Gastroesophageal sphincter (tissue), 4 donors: Measurements from ENCODE around the gene SNX19. TPM values are rescaled to one million over a fixed set of nuclear protein-coding genes. Genes with fewer than 3 reads are reported as not detected.

Experiments
- ATAC-seq: fragments of 150-250 bp; one replicate; pipeline ENCODE4 v1.9.1; 2016; ENCODE audit warnings: mild to moderate bottlenecking, moderate library complexity
- H3K27ac ChIP-seq, 4 donors: fragments of 200-600 bp; sonication (generic) in 3 of 4; 1 replicate in 3 of 4; 2 replicates in 1 of 4; pipeline ENCODE4 v1.5.1; 2016 to 2019
- H3K27me3 ChIP-seq: fragments of 200-600 bp; sonication (generic); one replicate; pipeline ENCODE4 v1.5.1; 2019
- H3K36me3 ChIP-seq, 2 donors: fragments of 200-600 bp; sonication (generic); one replicate each; pipeline ENCODE4 v1.5.1; 2019; ENCODE audit warnings: control low read depth in 1 of 2
- H3K4me1 ChIP-seq, 3 donors: fragments of 200-600 bp; sonication (generic); 1 replicate in 2 of 3; 2 replicates in 1 of 3; pipeline ENCODE4 v1.5.1; 2016 to 2019; ENCODE audit warnings: control low read depth in 2 of 3
- H3K4me3 ChIP-seq, 2 donors: fragments of 200-600 bp; sonication (generic); one replicate each; pipeline ENCODE4 v1.5.1; 2019; ENCODE audit warnings: mild to moderate bottlenecking in 1 of 2, moderate library complexity in 1 of 2
- H3K9me3 ChIP-seq, 3 donors: fragments of 200-600 bp; sonication (generic); one replicate each; pipeline ENCODE4 v1.5.1; 2017 to 2019; ENCODE audit warnings: control low read depth in 2 of 3
- CTCF ChIP-seq, 4 experiments: fragments of 200-600 bp in 2 of 4; fragments of 450-650 bp in 2 of 4; sonication (generic) in 1 of 4; IDR thresholded peaks; one replicate each; pipeline ENCODE4 v1.5.1; 2017 to 2019; ENCODE audit warnings: antibody characterized with exemption in 4 of 4, mild to moderate bottlenecking in 2 of 4, moderate library complexity in 2 of 4
- EP300 ChIP-seq: sonication (generic); formaldehyde crosslinking; IDR thresholded peaks from one replicate; pipeline ENCODE4 v1.6.1; 2017; ENCODE audit warnings: antibody characterized with exemption, mild to moderate bottlenecking
- POLR2A ChIP-seq, 2 donors: fragments of 450-650 bp; IDR thresholded peaks; one replicate each; pipeline ENCODE4 v1.6.1; 2017; ENCODE audit warnings: antibody characterized with exemption in 2 of 2, mild to moderate bottlenecking in 2 of 2, moderate library complexity in 1 of 2
- POLR2AphosphoS5 ChIP-seq: sonication (generic); formaldehyde crosslinking; IDR thresholded peaks from one replicate; pipeline ENCODE4 v1.6.1; 2017; ENCODE audit warnings: antibody characterized with exemption
- WGBS, 2 donors: methylation state at CpG; one replicate each; pipeline ENCODE4 v1.1.5; 2018; ENCODE audit warnings: low coverage in 1 of 2; 5-methylcytosine and 5-hydroxymethylcytosine counted together
- total RNA-seq, 4 donors: library from RNA; depleted of rRNA; stranded (reverse); fragments of >200 nt; gene quantifications; one replicate each; pipeline ENCODE4 v1.1.0, GENCODE V29; 2016

SNX19 gene
- total RNA-seq, 4 donors from 2014 or later: 110 to 131 (median 119) TPM

DNA sequence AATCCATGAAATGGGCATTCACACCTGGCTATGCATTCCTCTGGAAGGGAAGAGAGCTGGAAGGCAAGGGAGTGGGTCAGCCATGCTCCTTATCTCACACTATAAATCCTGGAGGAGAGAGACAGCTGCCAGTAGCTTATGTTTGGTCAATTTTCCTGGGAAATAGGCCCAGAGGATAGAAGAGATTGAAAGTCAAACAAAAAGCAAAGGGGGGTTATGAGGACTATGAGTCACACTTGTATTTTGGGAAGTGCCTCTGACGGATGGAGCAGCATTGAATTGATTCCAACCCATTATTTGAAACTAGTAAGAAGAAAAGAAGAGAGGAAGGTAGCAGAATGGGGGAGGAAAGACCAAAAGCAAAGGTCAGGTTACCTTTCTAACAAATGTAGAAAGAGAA lies 25.0 kb downstream of the SNX19 start:
- Histone ChIP-seq H3K36me3 (peaks cover 6 to 45% of the 10 kb centered on the region in 2 donors), H3K4me1 (peaks cover 10 to 69% (median 14%) of the 10 kb centered on the region in 3 donors), H3K9me3 (no peaks in the 10 kb centered on the region), H3K27ac (peak overlapping the region in 3 of 4 donors; percentile 51 to 92 (median 53)), H3K27me3 (no peaks in the 10 kb centered on the region), H3K4me3 (no peak overlapping the region)
- TF ChIP-seq POLR2AphosphoS5: no peak
- TF ChIP-seq POLR2A (IDR thresholded peaks at IDR 0.05): no peak
- TF ChIP-seq CTCF (IDR thresholded peaks at IDR 0.05): no peak
- no peak for TF ChIP-seq EP300
- 0% methylated on average over 1 of the region's 1 CpG; no CpG with 5 or more reads in 1 of the 2 donors for WGBS, 2 donors
- no peak for ATAC-seq

DNA sequence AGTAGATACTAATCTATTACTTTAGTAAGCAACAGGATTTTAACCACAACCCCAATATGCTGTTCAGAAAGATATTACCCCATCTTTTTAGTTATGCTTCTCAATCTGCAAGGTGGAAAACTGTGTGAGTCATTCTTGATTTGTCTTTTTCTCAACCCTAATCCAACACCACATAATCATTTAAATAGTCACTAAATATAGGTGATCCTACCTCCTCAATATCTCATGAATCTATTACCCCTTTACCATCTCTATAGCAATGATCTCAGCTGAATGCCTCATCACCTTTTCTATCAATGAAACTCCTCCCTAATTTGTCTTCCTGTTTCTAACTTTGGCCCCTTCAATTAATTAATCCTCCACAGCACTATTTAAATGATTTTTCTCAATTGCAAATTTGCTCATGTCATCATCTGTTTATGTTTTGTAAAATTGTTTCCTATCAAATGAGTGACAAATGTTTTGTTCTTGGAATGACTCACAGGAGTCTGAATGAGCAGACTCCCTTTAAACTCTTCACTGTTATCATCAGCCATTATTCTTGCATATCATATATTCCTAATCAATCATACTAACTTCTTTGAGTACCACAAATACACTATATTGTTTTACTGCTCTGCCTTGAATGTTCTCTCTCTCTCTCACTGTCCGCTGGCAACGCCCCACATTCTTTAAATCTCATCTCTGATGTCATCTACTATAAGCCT lies 26.1 kb downstream of the SNX19 start:
- no peak for TF ChIP-seq POLR2A (IDR thresholded peaks at IDR 0.05)
- no peak for TF ChIP-seq CTCF (IDR thresholded peaks at IDR 0.05)
- TF ChIP-seq POLR2AphosphoS5: no peak
- no peak for TF ChIP-seq EP300
- Histone ChIP-seq H3K36me3 (peaks cover 6 to 38% of the 10 kb centered on the region in 2 donors), H3K9me3 (no peaks in the 10 kb centered on the region), H3K27ac (no peak overlapping the region), H3K27me3 (no peaks in the 10 kb centered on the region), H3K4me1 (peaks cover 5 to 63% (median 6%) of the 10 kb centered on the region in 3 donors), H3K4me3 (no peak overlapping the region)
- ATAC-seq: no peak
- 100% methylated on average over 1 of the region's 2 CpGs; no CpG with 5 or more reads in 1 of the 2 donors for WGBS, 2 donors

- Histone ChIP-seq H3K4me1 (peaks cover 1 to 49% (median 5%) of the 10 kb centered on the region in 3 donors), H3K36me3 (peaks cover 5 to 29% of the 10 kb centered on the region in 2 donors), H3K9me3 (no peaks in the 10 kb centered on the region), H3K27me3 (no peaks in the 10 kb centered on the region), H3K27ac (no peak overlapping the region), H3K4me3 (no peak overlapping the region)
- TF ChIP-seq EP300: no peak
- TF ChIP-seq POLR2AphosphoS5: no peak
- TF ChIP-seq CTCF (IDR thresholded peaks at IDR 0.05): no peak
- TF ChIP-seq POLR2A (IDR thresholded peaks at IDR 0.05): no peak
- ATAC-seq: no peak
- 90 to 94% methylated on average over 3 of the region's 3 CpGs for WGBS, 2 donors
These were observed 27.5 kb downstream of the SNX19 start for GRCh38 chr11:130888790-130889189.

DNA sequence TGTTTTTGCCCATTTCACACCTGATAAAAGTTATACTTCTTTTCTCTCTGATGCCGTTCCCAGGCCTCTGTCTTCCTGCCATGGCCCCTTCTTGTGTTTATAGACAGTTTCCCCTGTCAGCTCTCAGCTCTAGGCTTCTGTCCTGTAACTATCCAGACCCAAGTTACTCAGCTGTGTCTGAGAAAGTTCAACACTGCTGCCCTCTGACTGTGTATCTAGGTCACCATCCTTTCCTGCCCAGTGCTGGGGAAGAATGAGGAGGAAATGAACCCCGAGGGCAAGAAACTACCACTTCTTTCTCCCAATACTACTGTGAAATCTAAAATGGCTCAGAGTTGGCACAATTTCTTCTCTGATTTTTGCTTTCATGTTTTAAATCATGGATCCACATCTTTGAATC lies 29.6 kb downstream of the SNX19 start:
- H3K4me1 ChIP-seq: peaks cover 0 to 33% (median 5%) of the 10 kb centered on the region in 3 donors
- no peaks in the 10 kb centered on the region for H3K27me3 ChIP-seq
- peaks cover 0 to 34% of the 10 kb centered on the region in 2 donors for H3K36me3 ChIP-seq
- WGBS, 2 donors: 60 to 63% methylated on average over 1 to 2 of the region's 2 CpGs
- TF ChIP-seq CTCF (IDR thresholded peaks at IDR 0.05): no peak
- no peak for TF ChIP-seq EP300
- TF ChIP-seq POLR2A (IDR thresholded peaks at IDR 0.05): no peak
- no peak for TF ChIP-seq POLR2AphosphoS5
- peak overlapping the region in 1 of 4 donors; percentile 5 for H3K27ac ChIP-seq
- ATAC-seq: no peak
- H3K9me3 ChIP-seq: no peaks in the 10 kb centered on the region
- H3K4me3 ChIP-seq: no peak overlapping the region

- H3K9me3 ChIP-seq: no peaks in the 10 kb centered on the region
- TF ChIP-seq POLR2AphosphoS5: no peak
- TF ChIP-seq CTCF (IDR thresholded peaks at IDR 0.05): no peak
- H3K4me1 ChIP-seq: peaks cover 0 to 27% (median 5%) of the 10 kb centered on the region in 3 donors
- no peak for ATAC-seq
- H3K27ac ChIP-seq: no peak overlapping the region
- no peaks in the 10 kb centered on the region for H3K27me3 ChIP-seq
- peaks cover 12 to 77% of the 10 kb centered on the region in 2 donors for H3K36me3 ChIP-seq
- no peak overlapping the region for H3K4me3 ChIP-seq
- WGBS, 2 donors: 60 to 80% methylated on average over 1 to 5 of the region's 5 CpGs
These were observed 34.1 kb downstream of the SNX19 start for GRCh38 chr11:130882138-130882551.
